Naive thymus-derived CD4-positive, alpha-beta T cell (primary cell): Measurements from ENCODE around the gene CENPP. TPM values are rescaled to one million over a fixed set of nuclear protein-coding genes. Genes with fewer than 3 reads are reported as not detected.

Experiments
- ATAC-seq: fragments of 150-1000 bp; cut with Tn5 transposase; 2 replicates; pipeline ENCODE4 v1.10.0; 2021; ENCODE audit warnings: mild to moderate bottlenecking, moderate library complexity
- CTCF ChIA-PET: fragments of 350-600 bp; sonication (Branson Sonifier 250); formaldehyde crosslinking; loops from one replicate; lab custom pipeline; 2021; ENCODE audit warnings: antibody characterized with exemption; lab: Charles Lee
- POLR2A ChIA-PET: fragments of 350-600 bp; sonication (Branson Sonifier 250); formaldehyde crosslinking; loops from one replicate; lab custom pipeline; 2021; ENCODE audit warnings: antibody characterized with exemption, inconsistent platforms; lab: Charles Lee
- DNase-seq, 9 donors: peaks; one replicate each; pipeline versions ENCODE4 v3.0.0 to v3.0.0-alpha.2; 2020 to 2022; ENCODE audit warnings: mixed read lengths in 1 of 9
- H3K27ac ChIP-seq: one replicate; pipeline ENCODE4 v1.7.0; 2013; ENCODE audit warnings: mild to moderate bottlenecking, low read depth, low read length, moderate library complexity
- H3K27me3 ChIP-seq, 2 donors: one replicate each; pipeline ENCODE4 v1.7.0; 2013; ENCODE audit warnings: low read length in 2 of 2, mild to moderate bottlenecking in 2 of 2, moderate library complexity in 2 of 2; ENCODE audit not compliant: control insufficient read depth in 2 of 2, insufficient read depth in 2 of 2
- H3K36me3 ChIP-seq, 3 experiments: 1 replicate in 2 of 3; 2 replicates in 1 of 3; pipeline ENCODE4 v1.7.0; 2013; ENCODE audit warnings: low read length in 3 of 3, mild to moderate bottlenecking in 3 of 3, moderate library complexity in 1 of 3; ENCODE audit not compliant: insufficient read depth in 3 of 3, control insufficient read depth in 2 of 3
- H3K4me1 ChIP-seq, 2 donors: one replicate each; pipeline ENCODE4 v1.7.0; 2013; ENCODE audit warnings: low read length in 2 of 2, mild to moderate bottlenecking in 2 of 2, moderate library complexity in 1 of 2; ENCODE audit not compliant: control insufficient read depth in 2 of 2, insufficient read depth in 2 of 2
- H3K4me3 ChIP-seq: 2 replicates; pipeline ENCODE4 v1.7.0; 2013; ENCODE audit warnings: mild to moderate bottlenecking, low read length
- H3K9me3 ChIP-seq, 3 experiments: 1 replicate in 2 of 3; 2 replicates in 1 of 3; pipeline ENCODE4 v1.7.0; 2013; ENCODE audit warnings: low read length in 3 of 3; ENCODE audit not compliant: control insufficient read depth in 2 of 3
- H3K27ac Mint-ChIP-seq, 9 donors: one replicate each; pipeline ENCODE4 v1.8.0; 2020 to 2022; ENCODE audit warnings: mixed read lengths in 9 of 9, mild to moderate bottlenecking in 8 of 9, moderate library complexity in 5 of 9, inconsistent platforms in 2 of 9
- H3K27me3 Mint-ChIP-seq, 5 donors: one replicate each; pipeline ENCODE4 v1.8.0; 2021 to 2022; ENCODE audit warnings: mixed read lengths in 5 of 5, mild to moderate bottlenecking in 1 of 5
- H3K36me3 Mint-ChIP-seq, 5 donors: one replicate each; pipeline ENCODE4 v1.8.0; 2020 to 2022; ENCODE audit warnings: mixed read lengths in 5 of 5, mild to moderate bottlenecking in 3 of 5, inconsistent platforms in 1 of 5
- H3K4me1 Mint-ChIP-seq, 7 donors: one replicate each; pipeline ENCODE4 v1.8.0; 2020 to 2022; ENCODE audit warnings: mixed read lengths in 7 of 7, mild to moderate bottlenecking in 3 of 7, inconsistent platforms in 1 of 7
- H3K4me3 Mint-ChIP-seq, 10 donors: one replicate each; pipeline ENCODE4 v1.8.0; 2020 to 2022; ENCODE audit warnings: mild to moderate bottlenecking in 10 of 10, mixed read lengths in 10 of 10, moderate library complexity in 6 of 10, inconsistent platforms in 2 of 10
- H3K9me3 Mint-ChIP-seq, 11 donors: one replicate each; pipeline ENCODE4 v1.8.0; 2020 to 2022; ENCODE audit warnings: mixed read lengths in 11 of 11, mild to moderate bottlenecking in 4 of 11, inconsistent platforms in 1 of 11, moderate library complexity in 1 of 11
- intact Hi-C, 2 donors: fragments of 100-400 bp; cut with micrococcal nuclease; formaldehyde crosslinking; loops; one replicate each; pipeline ENCODE4 v1.15.1; 2023
- polyA plus RNA-seq, 2 donors: library from polyadenylated mRNA; unstranded; fragments of 300-500 nt; fragmentation: Illumina TruSeq; gene quantifications; one replicate each; pipeline ENCODE4 v1.2.3, GENCODE V29; 2021
- total RNA-seq, 6 experiments: library from RNA in 5 of 6; stranded (reverse) in 5 of 6; gene quantifications; 1 replicate in 5 of 6; 2 replicates in 1 of 6; pipeline ENCODE4 v1.2.3 and lab custom pipeline; 2021 to 2026

The CENPP gene
- total and polyA plus RNA-seq, 7 experiments from 2014 or later = 1.2 to 24.3 (median 3.8) TPM

- ChIA-PET POLR2A (no interaction called here), CTCF (no interaction called here)
- ATAC-seq (no peak), DNase-seq (no peak)
- Mint-ChIP-seq H3K27me3 (no peaks in the 10 kb centered on the region), H3K4me1 (peaks cover 0 to 5% (median 0%) of the 10 kb centered on the region in 7 donors), H3K36me3 (no peaks in the 10 kb centered on the region), H3K9me3 (no peaks in the 10 kb centered on the region), H3K27ac (no peak overlapping the region), H3K4me3 (no peak overlapping the region)
- intact Hi-C loops = no loop called here
- Histone ChIP-seq H3K4me1 (no peaks in the 10 kb centered on the region), H3K9me3 (no peaks in the 10 kb centered on the region), H3K27ac (no peak overlapping the region), H3K4me3 (no peak overlapping the region), H3K36me3 (no peaks in the 10 kb centered on the region), H3K27me3 (no peaks in the 10 kb centered on the region)
Measured at GRCh38 chr9:92476962-92477361, 151.2 kb downstream of the CENPP start.

- CTCF ChIA-PET = no interaction called here
Measured at GRCh38 chr9:92478783-92479182, 153.0 kb downstream of the CENPP start.

GRCh38 chr9:92479346-92479745, 153.6 kb downstream of the CENPP start:
- Histone ChIP-seq H3K4me1 (no peaks in the 10 kb centered on the region), H3K27me3 (no peaks in the 10 kb centered on the region), H3K27ac (no peak overlapping the region), H3K9me3 (no peaks in the 10 kb centered on the region), H3K4me3 (no peak overlapping the region), H3K36me3 (no peaks in the 10 kb centered on the region)
- no peaks in the 10 kb centered on the region for H3K9me3 Mint-ChIP-seq
- no peak overlapping the region for H3K4me3 Mint-ChIP-seq
- DNase-seq (no peak), ATAC-seq (no peak)
- ChIA-PET CTCF (no interaction called here), POLR2A (no interaction called here)
- H3K27me3 Mint-ChIP-seq = no peaks in the 10 kb centered on the region
- H3K36me3 Mint-ChIP-seq = no peaks in the 10 kb centered on the region
- intact Hi-C loops = no loop called here
- H3K27ac Mint-ChIP-seq = no peak overlapping the region
- peaks cover 0 to 5% (median 0%) of the 10 kb centered on the region in 7 donors for H3K4me1 Mint-ChIP-seq

More at GRCh38 chr9:92478783-92479182, 153.0 kb downstream of the CENPP start:
- POLR2A ChIA-PET = no interaction called here
- H3K27me3 Mint-ChIP-seq = no peaks in the 10 kb centered on the region
- Histone ChIP-seq H3K27ac (no peak overlapping the region), H3K36me3 (no peaks in the 10 kb centered on the region), H3K4me1 (no peaks in the 10 kb centered on the region), H3K9me3 (no peaks in the 10 kb centered on the region), H3K27me3 (no peaks in the 10 kb centered on the region), H3K4me3 (no peak overlapping the region)
- DNase-seq (no peak), ATAC-seq (no peak)
- peaks cover 0 to 5% (median 0%) of the 10 kb centered on the region in 7 donors for H3K4me1 Mint-ChIP-seq
- no peaks in the 10 kb centered on the region for H3K36me3 Mint-ChIP-seq
- H3K4me3 Mint-ChIP-seq = no peak overlapping the region
- H3K9me3 Mint-ChIP-seq = no peaks in the 10 kb centered on the region
- intact Hi-C loops = no loop called here
- H3K27ac Mint-ChIP-seq = no peak overlapping the region

DNA sequence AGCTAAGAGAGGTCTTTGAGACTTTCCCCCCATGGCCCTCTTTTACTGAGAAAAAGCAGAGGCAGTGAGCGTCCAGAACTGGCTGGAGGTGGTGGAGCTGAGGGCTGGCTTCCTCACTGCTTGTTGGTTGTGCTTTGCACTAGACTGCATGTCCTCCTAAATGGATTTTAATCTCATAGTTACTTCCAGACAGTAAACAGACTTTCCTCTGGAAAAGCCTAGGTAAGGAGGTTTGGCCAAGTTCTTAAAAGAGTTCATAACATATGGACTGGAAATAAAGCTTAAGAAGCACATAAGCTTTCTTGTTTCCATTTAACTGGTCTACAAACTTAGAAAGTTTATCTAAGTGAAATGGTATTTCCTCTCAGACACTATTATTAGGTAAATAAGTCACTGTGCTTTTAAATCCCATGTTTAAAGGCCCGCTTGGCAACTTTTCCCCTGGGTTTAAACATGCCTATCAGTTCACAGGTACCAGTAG, 154.6 kb downstream of the CENPP start:
- peaks cover 0 to 5% (median 0%) of the 10 kb centered on the region in 7 donors for H3K4me1 Mint-ChIP-seq
- no peaks in the 10 kb centered on the region for H3K27me3 ChIP-seq
- peaks cover 0 to 3% (median 0%) of the 10 kb centered on the region in 11 donors for H3K9me3 Mint-ChIP-seq
- no peaks in the 10 kb centered on the region for H3K27me3 Mint-ChIP-seq
- H3K4me3 ChIP-seq = no peak overlapping the region
- H3K4me1 ChIP-seq = no peaks in the 10 kb centered on the region
- H3K4me3 Mint-ChIP-seq = no peak overlapping the region
- H3K27ac ChIP-seq = no peak overlapping the region
- ChIA-PET CTCF (no interaction called here), POLR2A (no interaction called here)
- DNase-seq (no peak), ATAC-seq (no peak)
- intact Hi-C loops = no loop called here
- H3K27ac Mint-ChIP-seq = no peak overlapping the region
- H3K36me3 ChIP-seq = no peaks in the 10 kb centered on the region
- no peaks in the 10 kb centered on the region for H3K9me3 ChIP-seq
- peaks cover 0 to 2% (median 0%) of the 10 kb centered on the region in 5 donors for H3K36me3 Mint-ChIP-seq

DNA sequence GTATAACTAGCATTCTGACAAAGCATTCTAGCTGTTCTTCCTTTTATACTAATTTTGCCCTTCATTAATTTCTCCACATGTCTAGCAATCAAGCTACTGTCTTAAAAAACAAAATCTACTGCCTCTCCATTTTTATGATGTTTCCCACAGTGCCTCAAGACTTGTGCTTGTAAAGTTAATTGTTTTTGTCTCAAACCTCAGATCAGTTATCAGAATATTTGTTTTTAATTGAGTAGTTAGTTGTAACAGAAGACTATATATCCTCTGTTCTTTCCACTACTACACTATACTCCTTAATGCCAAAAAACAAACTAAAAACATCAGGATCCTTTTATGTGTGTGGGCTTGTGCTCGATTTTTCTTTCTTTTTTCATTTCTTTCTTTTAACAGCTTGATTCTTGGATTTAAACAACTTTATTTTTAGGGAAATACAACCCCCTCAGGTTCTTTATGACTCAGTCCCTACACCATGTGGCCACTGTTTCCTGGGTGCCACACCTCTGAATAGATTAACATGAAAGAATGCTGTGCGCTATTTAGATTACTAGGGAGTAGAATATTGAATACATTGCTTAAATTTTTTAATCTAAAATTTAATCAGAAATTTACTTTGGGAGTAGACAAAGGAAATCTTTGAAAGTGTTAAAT, 155.4 kb downstream of the CENPP start:
- H3K36me3 ChIP-seq = no peaks in the 10 kb centered on the region
- intact Hi-C loops = no loop called here
- CTCF ChIA-PET = no interaction called here
- ATAC-seq (no peak), DNase-seq (no peak)
- H3K27me3 Mint-ChIP-seq = no peaks in the 10 kb centered on the region
- H3K27ac Mint-ChIP-seq = no peak overlapping the region
- H3K4me1 ChIP-seq = no peaks in the 10 kb centered on the region
- H3K4me3 ChIP-seq = no peak overlapping the region
- H3K27ac ChIP-seq = no peak overlapping the region
- POLR2A ChIA-PET = no interaction called here
- H3K9me3 ChIP-seq = no peaks in the 10 kb centered on the region
- peaks cover 0 to 2% (median 0%) of the 10 kb centered on the region in 5 donors for H3K36me3 Mint-ChIP-seq
- H3K27me3 ChIP-seq = no peaks in the 10 kb centered on the region
- peaks cover 0 to 5% (median 0%) of the 10 kb centered on the region in 7 donors for H3K4me1 Mint-ChIP-seq
- peaks cover 0 to 3% (median 0%) of the 10 kb centered on the region in 11 donors for H3K9me3 Mint-ChIP-seq
- H3K4me3 Mint-ChIP-seq = no peak overlapping the region

DNA sequence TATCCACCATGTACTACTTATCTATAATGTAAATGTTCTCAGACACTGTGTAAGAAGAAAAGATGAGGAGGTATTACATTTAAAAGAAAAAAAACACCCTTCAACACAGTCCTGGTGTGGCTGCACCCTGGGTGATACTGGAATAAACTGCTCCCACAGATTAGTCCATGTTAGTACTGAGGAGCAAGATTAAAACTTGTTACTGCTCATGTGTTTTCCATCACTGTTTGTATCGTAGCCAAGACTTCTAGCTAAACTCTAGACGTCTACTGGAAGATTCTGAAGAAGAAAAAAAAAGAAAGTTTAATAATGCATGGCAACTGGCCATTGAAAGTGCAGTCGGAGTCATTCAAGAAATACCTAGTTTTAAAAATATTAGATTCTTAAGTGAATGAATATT, 156.6 kb downstream of the CENPP start, which contains the start of gene ASPN:
Gene ASPN (minus strand): TSS at position 178 of the 400 bp plus-strand sequence.
- Histone ChIP-seq H3K27ac (no peak within 1 kb of the TSS), H3K9me3 (no peaks in the 10 kb centered on the region), H3K27me3 (no peaks in the 10 kb centered on the region), H3K4me1 (no peaks in the 10 kb centered on the region), H3K36me3 (no peaks in the 10 kb centered on the region), H3K4me3 (no peak within 1 kb of the TSS)
- CTCF ChIA-PET = no interaction called here
- Mint-ChIP-seq H3K9me3 (peaks cover 0 to 3% (median 0%) of the 10 kb centered on the region in 11 donors), H3K36me3 (peaks cover 0 to 2% (median 0%) of the 10 kb centered on the region in 5 donors), H3K4me3 (no peak within 1 kb of the TSS), H3K4me1 (peaks cover 0 to 5% (median 0%) of the 10 kb centered on the region in 7 donors), H3K27ac (no peak within 1 kb of the TSS), H3K27me3 (no peaks in the 10 kb centered on the region)
- intact Hi-C loops = no loop called here
- DNase-seq (no peak), ATAC-seq (no peak)
- POLR2A ChIA-PET = no interaction called here

GRCh38 chr9:92482805-92483204, 157.1 kb downstream of the CENPP start:
- Histone ChIP-seq H3K27ac (no peak overlapping the region), H3K4me1 (no peaks in the 10 kb centered on the region), H3K27me3 (no peaks in the 10 kb centered on the region), H3K4me3 (no peak overlapping the region), H3K36me3 (no peaks in the 10 kb centered on the region), H3K9me3 (no peaks in the 10 kb centered on the region)
- Mint-ChIP-seq H3K4me3 (no peak overlapping the region), H3K36me3 (peaks cover 0 to 2% (median 0%) of the 10 kb centered on the region in 5 donors), H3K27me3 (no peaks in the 10 kb centered on the region), H3K9me3 (peaks cover 0 to 3% (median 0%) of the 10 kb centered on the region in 11 donors), H3K27ac (no peak overlapping the region), H3K4me1 (peaks cover 0 to 5% (median 0%) of the 10 kb centered on the region in 7 donors)
- ATAC-seq (no peak), DNase-seq (no peak)
- ChIA-PET CTCF (no interaction called here), POLR2A (no interaction called here)
- intact Hi-C loops = no loop called here
